Measurements from ENCODE around the gene RBMS3.

GRCh38 chr3:30004481-30004880 is 723.6 kb downstream of the RBMS3 start:
- no peak for TF ChIP-seq POLR2A (IDR thresholded peaks at IDR 0.05)
- no peak for TF ChIP-seq CTCF (IDR thresholded peaks at IDR 0.05)
- no peak for TF ChIP-seq POLR2AphosphoS5 (IDR thresholded peaks at IDR 0.05)
